Fibroblast of lung (primary cell): ENCODE measurements around the gene DNAJC6. TPM values are rescaled to one million over a fixed set of nuclear protein-coding genes. Genes with fewer than 3 reads are reported as not detected.

Source experiments
- DNase-seq, 2 donors: peaks; one replicate each; pipeline versions ENCODE4 v3.0.0 to v3.0.0-alpha.2; 2010; ENCODE audit warnings: low read depth in 2 of 2
- H2AFZ ChIP-seq: 2 replicates; pipeline ENCODE4 v1.5.1; 2012; ENCODE audit warnings: low read length, control low read depth, inconsistent platforms
- H3K27ac ChIP-seq: 2 replicates; pipeline ENCODE4 v1.5.1; 2011; ENCODE audit warnings: low read length, control low read depth; ENCODE audit not compliant: insufficient read depth
- H3K27me3 ChIP-seq: 2 replicates; pipeline ENCODE4 v1.5.1; 2011; ENCODE audit warnings: mild to moderate bottlenecking, low read length; ENCODE audit not compliant: control insufficient read depth, insufficient read depth
- H3K36me3 ChIP-seq: 2 replicates; pipeline ENCODE4 v1.5.1; 2011; ENCODE audit warnings: low read length; ENCODE audit not compliant: control insufficient read depth, insufficient read depth
- H3K4me1 ChIP-seq: 2 replicates; pipeline ENCODE4 v1.5.1; 2011; ENCODE audit warnings: low read length; ENCODE audit not compliant: control insufficient read depth, insufficient read depth; ENCODE audit errors: extremely low read depth
- H3K4me2 ChIP-seq: 2 replicates; pipeline ENCODE4 v1.5.1; 2011; ENCODE audit warnings: low read length, control low read depth; ENCODE audit not compliant: insufficient read depth; ENCODE audit errors: extremely low read depth
- H3K4me3 ChIP-seq, 4 experiments: fragments of 200-600 bp in 1 of 4; sonication (generic) in 1 of 4; replicated peaks in 1 of 4; 2 replicates each; pipeline ENCODE4 v1.5.1; 2011 to 2016; ENCODE audit warnings: low read length in 4 of 4, low read depth in 3 of 4, mild to moderate bottlenecking in 3 of 4, control low read depth in 2 of 4, inconsistent platforms in 1 of 4, mixed read lengths in 1 of 4; ENCODE audit not compliant: insufficient read depth in 1 of 4; ENCODE audit errors: control extremely low read depth in 1 of 4
- H3K79me2 ChIP-seq: 2 replicates; pipeline ENCODE4 v1.5.1; 2012; ENCODE audit warnings: mild to moderate bottlenecking, low read length, inconsistent platforms; ENCODE audit not compliant: control insufficient read depth, insufficient read depth
- H3K9ac ChIP-seq: 2 replicates; pipeline ENCODE4 v1.5.1; 2011; ENCODE audit warnings: mild to moderate bottlenecking, low read length, control low read depth; ENCODE audit not compliant: insufficient read depth
- H3K9me3 ChIP-seq: 2 replicates; pipeline ENCODE4 v1.5.1; 2012; ENCODE audit warnings: low read depth, low read length; ENCODE audit not compliant: control insufficient read depth, insufficient read depth
- H4K20me1 ChIP-seq: 2 replicates; pipeline ENCODE4 v1.5.1; 2011; ENCODE audit warnings: low read length; ENCODE audit not compliant: control insufficient read depth, insufficient read depth; ENCODE audit errors: extremely low read depth
- CTCF ChIP-seq, 2 donors: IDR thresholded peaks in 1 of 2; conservative IDR thresholded peaks in 1 of 2; 1 replicate in 1 of 2; 2 replicates in 1 of 2; pipeline ENCODE4 v1.5.1; 2011 to 2012; ENCODE audit warnings: low read length in 2 of 2, control low read depth in 1 of 2, inconsistent platforms in 1 of 2, low read depth in 1 of 2, mild to moderate bottlenecking in 1 of 2
- EZH2 ChIP-seq: IDR thresholded peaks from 2 replicates; pipeline ENCODE4 v1.5.1; 2012; ENCODE audit warnings: low read length, control low read depth, mild to moderate bottlenecking; ENCODE audit errors: missing control alignments
- polyA minus RNA-seq: library from RNA; depleted of rRNA, polyadenylated mRNA; stranded (reverse); fragments of >200 nt; gene quantifications from 2 replicates; pipeline ENCODE4 v1.2.3, GENCODE V29; 2011; ENCODE audit warnings: low replicate concordance
- polyA plus RNA-seq, 2 donors: library from polyadenylated mRNA; depleted of rRNA in 1 of 2; stranded (reverse) in 1 of 2; unstranded in 1 of 2; fragments of >200 nt; gene quantifications; 2 replicates each; pipeline ENCODE4 v1.2.1, GENCODE V29; 2011 to 2012; ENCODE audit warnings: missing spikeins in 1 of 2
- total RNA-seq: library from RNA; depleted of rRNA; stranded (reverse); fragments of >200 nt; gene quantifications from 2 replicates; pipeline ENCODE4 v1.2.1, GENCODE V29; 2014

Gene DNAJC6
- under 0.01 and 0.33 TPM in 2 replicates for total RNA-seq
- polyA plus RNA-seq = 0.14 and 0.98 TPM in 2 replicates
- 0.07 and 0.28 TPM in 2 replicates for polyA plus RNA-seq (2012)
- 0.30 and 1.4 TPM in 2 replicates for polyA minus RNA-seq

GRCh38 chr1:65309304-65310077, at the start of gene DNAJC6:
DNAJC6 (plus strand) TSS chr1:65309543; CDS start chr1:65309746, 203 bp downstream.
- Histone ChIP-seq H3K4me2 (peak within 1 kb of the TSS; percentile 62), H3K79me2 (no peaks in the 10 kb centered on the region), H2AFZ (no peak within 1 kb of the TSS), H3K27me3 (peaks cover 10% of the 10 kb centered on the region), H3K4me1 (no peaks in the 10 kb centered on the region), H3K36me3 (no peaks in the 10 kb centered on the region), H3K27ac (no peak within 1 kb of the TSS), H4K20me1 (no peaks in the 10 kb centered on the region), H3K9me3 (no peaks in the 10 kb centered on the region), H3K4me3 (peak within 1 kb of the TSS in 2 of 4 experiments; percentile 41 to 46), H3K9ac (no peak within 1 kb of the TSS)
- no peak for TF ChIP-seq EZH2
- TF ChIP-seq CTCF (conservative IDR thresholded peaks at IDR 0.05 in 1 of 2, IDR thresholded peaks at IDR 0.05 in 1 of 2; ENCODE audit: low read depth in 1 of 2, low read length in 2 of 2) = no peak
- DNase-seq = peak; percentile 61 to 71

GRCh38 chr1:65259816-65260215, 49.5 kb upstream of the DNAJC6 start:
- DNase-seq = no peak
- H2AFZ ChIP-seq = no peak overlapping the region
- H3K9ac ChIP-seq = no peak overlapping the region

More at GRCh38 chr1:65259816-65260215, 49.5 kb upstream of the DNAJC6 start:
- Histone ChIP-seq H3K79me2 (no peaks in the 10 kb centered on the region), H3K27me3 (peaks cover 10% of the 10 kb centered on the region), H3K4me2 (no peak overlapping the region), H4K20me1 (no peaks in the 10 kb centered on the region), H3K4me3 (no peak overlapping the region), H3K4me1 (peaks cover 2% of the 10 kb centered on the region), H3K36me3 (no peaks in the 10 kb centered on the region), H3K27ac (no peak overlapping the region), H3K9me3 (no peaks in the 10 kb centered on the region)
- TF ChIP-seq CTCF (conservative IDR thresholded peaks at IDR 0.05 in 1 of 2, IDR thresholded peaks at IDR 0.05 in 1 of 2; ENCODE audit: low read depth in 1 of 2, low read length in 2 of 2) (no peak), EZH2 (no peak)
